ENCODE data around the gene TAF4B. TPM values are rescaled to one million over a fixed set of nuclear protein-coding genes. Genes with fewer than 3 reads are reported as not detected.

TAF4B gene
- total and polyA plus RNA-seq, 10 of the 15 experiments (the other 5 are each of a cell fraction or from before 2014, with no cell fraction given): 2.3 to 15.0 (median 12.2) TPM

DNA sequence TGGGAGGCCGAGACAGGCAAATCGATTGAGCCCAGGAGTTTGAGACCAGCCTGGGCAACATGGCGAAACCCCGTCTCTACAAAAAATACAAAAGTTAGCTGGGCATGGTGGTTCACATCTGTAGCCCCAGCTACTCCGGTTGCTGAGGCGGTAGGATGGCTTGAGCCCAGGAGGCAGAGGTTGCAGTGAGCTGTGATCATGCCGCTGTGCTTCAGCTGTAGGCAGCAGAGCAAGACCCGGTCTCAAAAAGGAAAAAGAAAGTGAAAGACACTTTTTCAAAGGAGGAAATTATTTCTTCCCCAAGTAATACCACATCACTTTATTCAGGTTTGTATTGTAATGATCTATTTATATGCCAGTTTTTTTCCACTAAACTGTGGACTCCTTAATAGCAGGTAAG lies 35.7 kb upstream of the TAF4B start (continued):
- TF ChIP-seq, protein P1, sequence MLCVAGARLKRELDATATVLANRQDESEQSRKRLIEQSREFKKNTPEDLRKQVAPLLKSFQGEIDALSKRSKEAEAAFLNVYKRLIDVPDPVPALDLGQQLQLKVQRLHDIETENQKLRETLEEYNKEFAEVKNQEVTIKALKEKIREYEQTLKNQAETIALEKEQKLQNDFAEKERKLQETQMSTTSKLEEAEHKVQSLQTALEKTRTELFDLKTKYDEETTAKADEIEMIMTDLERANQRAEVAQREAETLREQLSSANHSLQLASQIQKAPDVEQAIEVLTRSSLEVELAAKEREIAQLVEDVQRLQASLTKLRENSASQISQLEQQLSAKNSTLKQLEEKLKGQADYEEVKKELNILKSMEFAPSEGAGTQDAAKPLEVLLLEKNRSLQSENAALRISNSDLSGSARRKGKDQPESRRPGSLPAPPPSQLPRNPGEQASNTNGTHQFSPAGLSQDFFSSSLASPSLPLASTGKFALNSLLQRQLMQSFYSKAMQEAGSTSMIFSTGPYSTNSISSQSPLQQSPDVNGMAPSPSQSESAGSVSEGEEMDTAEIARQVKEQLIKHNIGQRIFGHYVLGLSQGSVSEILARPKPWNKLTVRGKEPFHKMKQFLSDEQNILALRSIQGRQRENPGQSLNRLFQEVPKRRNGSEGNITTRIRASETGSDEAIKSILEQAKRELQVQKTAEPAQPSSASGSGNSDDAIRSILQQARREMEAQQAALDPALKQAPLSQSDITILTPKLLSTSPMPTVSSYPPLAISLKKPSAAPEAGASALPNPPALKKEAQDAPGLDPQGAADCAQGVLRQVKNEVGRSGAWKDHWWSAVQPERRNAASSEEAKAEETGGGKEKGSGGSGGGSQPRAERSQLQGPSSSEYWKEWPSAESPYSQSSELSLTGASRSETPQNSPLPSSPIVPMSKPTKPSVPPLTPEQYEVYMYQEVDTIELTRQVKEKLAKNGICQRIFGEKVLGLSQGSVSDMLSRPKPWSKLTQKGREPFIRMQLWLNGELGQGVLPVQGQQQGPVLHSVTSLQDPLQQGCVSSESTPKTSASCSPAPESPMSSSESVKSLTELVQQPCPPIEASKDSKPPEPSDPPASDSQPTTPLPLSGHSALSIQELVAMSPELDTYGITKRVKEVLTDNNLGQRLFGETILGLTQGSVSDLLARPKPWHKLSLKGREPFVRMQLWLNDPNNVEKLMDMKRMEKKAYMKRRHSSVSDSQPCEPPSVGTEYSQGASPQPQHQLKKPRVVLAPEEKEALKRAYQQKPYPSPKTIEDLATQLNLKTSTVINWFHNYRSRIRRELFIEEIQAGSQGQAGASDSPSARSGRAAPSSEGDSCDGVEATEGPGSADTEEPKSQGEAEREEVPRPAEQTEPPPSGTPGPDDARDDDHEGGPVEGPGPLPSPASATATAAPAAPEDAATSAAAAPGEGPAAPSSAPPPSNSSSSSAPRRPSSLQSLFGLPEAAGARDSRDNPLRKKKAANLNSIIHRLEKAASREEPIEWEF (IDR thresholded peaks at IDR 0.05; ENCODE audit: insufficient replicate concordance, low read depth, low read length): no peak
- TF ChIP-seq, protein P2, sequence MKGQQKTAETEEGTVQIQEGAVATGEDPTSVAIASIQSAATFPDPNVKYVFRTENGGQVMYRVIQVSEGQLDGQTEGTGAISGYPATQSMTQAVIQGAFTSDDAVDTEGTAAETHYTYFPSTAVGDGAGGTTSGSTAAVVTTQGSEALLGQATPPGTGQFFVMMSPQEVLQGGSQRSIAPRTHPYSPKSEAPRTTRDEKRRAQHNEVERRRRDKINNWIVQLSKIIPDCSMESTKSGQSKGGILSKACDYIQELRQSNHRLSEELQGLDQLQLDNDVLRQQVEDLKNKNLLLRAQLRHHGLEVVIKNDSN (IDR thresholded peaks at IDR 0.05; ENCODE audit: borderline replicate concordance, extremely low read length, insufficient read depth, low read depth, low read length): no peak
- TF ChIP-seq, protein P3, sequence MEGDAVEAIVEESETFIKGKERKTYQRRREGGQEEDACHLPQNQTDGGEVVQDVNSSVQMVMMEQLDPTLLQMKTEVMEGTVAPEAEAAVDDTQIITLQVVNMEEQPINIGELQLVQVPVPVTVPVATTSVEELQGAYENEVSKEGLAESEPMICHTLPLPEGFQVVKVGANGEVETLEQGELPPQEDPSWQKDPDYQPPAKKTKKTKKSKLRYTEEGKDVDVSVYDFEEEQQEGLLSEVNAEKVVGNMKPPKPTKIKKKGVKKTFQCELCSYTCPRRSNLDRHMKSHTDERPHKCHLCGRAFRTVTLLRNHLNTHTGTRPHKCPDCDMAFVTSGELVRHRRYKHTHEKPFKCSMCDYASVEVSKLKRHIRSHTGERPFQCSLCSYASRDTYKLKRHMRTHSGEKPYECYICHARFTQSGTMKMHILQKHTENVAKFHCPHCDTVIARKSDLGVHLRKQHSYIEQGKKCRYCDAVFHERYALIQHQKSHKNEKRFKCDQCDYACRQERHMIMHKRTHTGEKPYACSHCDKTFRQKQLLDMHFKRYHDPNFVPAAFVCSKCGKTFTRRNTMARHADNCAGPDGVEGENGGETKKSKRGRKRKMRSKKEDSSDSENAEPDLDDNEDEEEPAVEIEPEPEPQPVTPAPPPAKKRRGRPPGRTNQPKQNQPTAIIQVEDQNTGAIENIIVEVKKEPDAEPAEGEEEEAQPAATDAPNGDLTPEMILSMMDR (IDR thresholded peaks at IDR 0.05 in 2 of 3, conservative IDR thresholded peaks at IDR 0.05 in 1 of 3; ENCODE audit: control insufficient read depth in 2 of 3, extremely low read depth in 1 of 3, insufficient read depth in 1 of 3, low read depth in 3 of 3, low read length in 3 of 3): no peak
- no peak for TF ChIP-seq ZZZ3 (IDR thresholded peaks at IDR 0.05; ENCODE audit: control insufficient read depth, insufficient read length, low read depth)
- TF ChIP-seq PAX5 (IDR thresholded peaks at IDR 0.05; ENCODE audit: borderline replicate concordance, low read depth, low read length): peak; percentile 96
- TF ChIP-seq ESRRA (IDR thresholded peaks at IDR 0.05; ENCODE audit: low read length): no peak
- peak; percentile 16; the same call in 1 of the 2 replicates for TF ChIP-seq NFIC (IDR thresholded peaks at IDR 0.05; ENCODE audit: low read depth, low read length)
- TF ChIP-seq RUNX3 (IDR thresholded peaks at IDR 0.05; ENCODE audit: low read length): peak; percentile 53
- TF ChIP-seq RAD21 (IDR thresholded peaks at IDR 0.05; ENCODE audit: insufficient read depth, low read depth, low read length): no peak
- TF ChIP-seq, protein P4, sequence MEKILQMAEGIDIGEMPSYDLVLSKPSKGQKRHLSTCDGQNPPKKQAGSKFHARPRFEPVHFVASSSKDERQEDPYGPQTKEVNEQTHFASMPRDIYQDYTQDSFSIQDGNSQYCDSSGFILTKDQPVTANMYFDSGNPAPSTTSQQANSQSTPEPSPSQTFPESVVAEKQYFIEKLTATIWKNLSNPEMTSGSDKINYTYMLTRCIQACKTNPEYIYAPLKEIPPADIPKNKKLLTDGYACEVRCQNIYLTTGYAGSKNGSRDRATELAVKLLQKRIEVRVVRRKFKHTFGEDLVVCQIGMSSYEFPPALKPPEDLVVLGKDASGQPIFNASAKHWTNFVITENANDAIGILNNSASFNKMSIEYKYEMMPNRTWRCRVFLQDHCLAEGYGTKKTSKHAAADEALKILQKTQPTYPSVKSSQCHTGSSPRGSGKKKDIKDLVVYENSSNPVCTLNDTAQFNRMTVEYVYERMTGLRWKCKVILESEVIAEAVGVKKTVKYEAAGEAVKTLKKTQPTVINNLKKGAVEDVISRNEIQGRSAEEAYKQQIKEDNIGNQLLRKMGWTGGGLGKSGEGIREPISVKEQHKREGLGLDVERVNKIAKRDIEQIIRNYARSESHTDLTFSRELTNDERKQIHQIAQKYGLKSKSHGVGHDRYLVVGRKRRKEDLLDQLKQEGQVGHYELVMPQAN (conservative IDR thresholded peaks at IDR 0.05): no peak
- no peak for TF ChIP-seq ZBED1 (IDR thresholded peaks at IDR 0.05; ENCODE audit: borderline replicate concordance)
- no peak for TF ChIP-seq CREB1 (IDR thresholded peaks at IDR 0.05; ENCODE audit: low read depth)
- no peak for TF ChIP-seq EZH2 (IDR thresholded peaks at IDR 0.05; ENCODE audit: borderline replicate concordance, control insufficient read depth, low read depth, low read length)
- no peak for TF ChIP-seq SIX5 (IDR thresholded peaks at IDR 0.05; ENCODE audit: low read depth, low read length, severe bottlenecking)
- TF ChIP-seq, protein P5, sequence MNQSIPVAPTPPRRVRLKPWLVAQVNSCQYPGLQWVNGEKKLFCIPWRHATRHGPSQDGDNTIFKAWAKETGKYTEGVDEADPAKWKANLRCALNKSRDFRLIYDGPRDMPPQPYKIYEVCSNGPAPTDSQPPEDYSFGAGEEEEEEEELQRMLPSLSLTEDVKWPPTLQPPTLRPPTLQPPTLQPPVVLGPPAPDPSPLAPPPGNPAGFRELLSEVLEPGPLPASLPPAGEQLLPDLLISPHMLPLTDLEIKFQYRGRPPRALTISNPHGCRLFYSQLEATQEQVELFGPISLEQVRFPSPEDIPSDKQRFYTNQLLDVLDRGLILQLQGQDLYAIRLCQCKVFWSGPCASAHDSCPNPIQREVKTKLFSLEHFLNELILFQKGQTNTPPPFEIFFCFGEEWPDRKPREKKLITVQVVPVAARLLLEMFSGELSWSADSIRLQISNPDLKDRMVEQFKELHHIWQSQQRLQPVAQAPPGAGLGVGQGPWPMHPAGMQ (IDR thresholded peaks at IDR 0.05; ENCODE audit: borderline replicate concordance): no peak
- TF ChIP-seq JUNB (IDR thresholded peaks at IDR 0.05): no peak
- TF ChIP-seq BCL11A (IDR thresholded peaks at IDR 0.05; ENCODE audit: low read depth, low read length): no peak
- no peak; the same call in 1 of the 2 replicates for TF ChIP-seq FOXM1 (IDR thresholded peaks at IDR 0.05; ENCODE audit: low read depth, low read length)
- no peak for TF ChIP-seq SP1 (IDR thresholded peaks at IDR 0.05; ENCODE audit: low read depth, low read length)

Data from GM12878 (cell line).